ENCODE measurements around the gene SLC22A23. TPM values are rescaled to one million over a fixed set of nuclear protein-coding genes. Genes with fewer than 3 reads are reported as not detected.

Gene SLC22A23
- total RNA-seq, 2 donors from 2014 or later = 53.1 to 129 TPM

DNA sequence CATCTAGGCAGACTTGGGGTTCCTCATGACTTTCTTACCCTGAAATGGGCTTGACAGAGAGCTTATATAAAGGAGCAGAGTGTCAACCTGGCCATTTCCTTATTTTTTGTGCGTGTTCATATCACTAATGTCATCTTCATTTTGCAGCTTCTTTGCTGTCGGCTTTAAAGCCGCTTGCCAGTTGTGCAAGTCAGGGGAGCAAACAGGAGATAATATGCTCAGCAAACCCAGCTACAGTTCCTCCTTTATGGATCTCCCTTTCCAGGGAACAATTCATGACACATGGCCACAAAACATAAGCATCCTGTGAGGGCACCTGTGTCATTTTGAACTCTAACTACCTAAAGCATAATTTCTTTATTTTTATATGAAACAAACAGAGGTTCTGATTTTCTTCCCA lies 222.9 kb downstream of the SLC22A23 start:
- Histone ChIP-seq H3K4me1 (replicated peaks) (no peaks in the 10 kb centered on the region), H3K27ac (no peak overlapping the region), H3K4me3 (no peak overlapping the region), H3K27me3 (replicated peaks; ENCODE audit: insufficient read depth) (peaks cover 18% of the 10 kb centered on the region), H3K9me3 (no peaks in the 10 kb centered on the region), H3K36me3 (no peaks in the 10 kb centered on the region)
- intact Hi-C loops (cut with DNase I) = no loop called here
- TF ChIP-seq, protein P1, sequence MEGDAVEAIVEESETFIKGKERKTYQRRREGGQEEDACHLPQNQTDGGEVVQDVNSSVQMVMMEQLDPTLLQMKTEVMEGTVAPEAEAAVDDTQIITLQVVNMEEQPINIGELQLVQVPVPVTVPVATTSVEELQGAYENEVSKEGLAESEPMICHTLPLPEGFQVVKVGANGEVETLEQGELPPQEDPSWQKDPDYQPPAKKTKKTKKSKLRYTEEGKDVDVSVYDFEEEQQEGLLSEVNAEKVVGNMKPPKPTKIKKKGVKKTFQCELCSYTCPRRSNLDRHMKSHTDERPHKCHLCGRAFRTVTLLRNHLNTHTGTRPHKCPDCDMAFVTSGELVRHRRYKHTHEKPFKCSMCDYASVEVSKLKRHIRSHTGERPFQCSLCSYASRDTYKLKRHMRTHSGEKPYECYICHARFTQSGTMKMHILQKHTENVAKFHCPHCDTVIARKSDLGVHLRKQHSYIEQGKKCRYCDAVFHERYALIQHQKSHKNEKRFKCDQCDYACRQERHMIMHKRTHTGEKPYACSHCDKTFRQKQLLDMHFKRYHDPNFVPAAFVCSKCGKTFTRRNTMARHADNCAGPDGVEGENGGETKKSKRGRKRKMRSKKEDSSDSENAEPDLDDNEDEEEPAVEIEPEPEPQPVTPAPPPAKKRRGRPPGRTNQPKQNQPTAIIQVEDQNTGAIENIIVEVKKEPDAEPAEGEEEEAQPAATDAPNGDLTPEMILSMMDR (IDR thresholded peaks at IDR 0.05) = no peak
- WGBS = 73% methylated on average over 3 of the region's 3 CpGs
- no peak for DNase-seq (ENCODE audit: low spot score)

DNA sequence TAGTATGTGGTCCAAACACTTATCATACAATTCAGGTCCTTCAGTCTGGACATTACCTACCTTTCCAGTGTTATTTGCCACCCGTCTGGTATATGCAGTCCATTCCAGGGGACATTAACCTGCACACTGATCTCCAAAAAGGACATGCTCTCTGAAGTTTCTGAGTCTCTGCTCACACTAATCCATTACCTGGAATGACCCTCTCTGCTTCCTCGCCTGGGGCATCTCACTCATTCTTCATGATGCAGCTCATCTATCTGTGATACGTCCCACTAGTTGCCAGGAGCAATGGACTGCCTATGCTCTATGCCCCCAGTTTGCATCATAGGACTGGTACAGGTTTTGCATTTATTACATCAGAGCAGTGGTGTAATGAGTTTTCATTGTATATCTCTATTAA lies 223.5 kb downstream of the SLC22A23 start:
- Histone ChIP-seq H3K4me1 (replicated peaks) (no peaks in the 10 kb centered on the region), H3K4me3 (no peak overlapping the region), H3K27me3 (replicated peaks; ENCODE audit: insufficient read depth) (peaks cover 19% of the 10 kb centered on the region), H3K36me3 (no peaks in the 10 kb centered on the region), H3K27ac (no peak overlapping the region), H3K9me3 (no peaks in the 10 kb centered on the region)
- WGBS = 93% methylated on average over 3 of the region's 3 CpGs
- intact Hi-C loops (cut with DNase I) = no loop called here
- TF ChIP-seq POLR2AphosphoS5 (IDR thresholded peaks at IDR 0.05) = no peak
- no peak for TF ChIP-seq POLR2A (IDR thresholded peaks at IDR 0.05)
- TF ChIP-seq, protein P1 (IDR thresholded peaks at IDR 0.05) = no peak
- DNase-seq (ENCODE audit: low spot score) = no peak

DNA sequence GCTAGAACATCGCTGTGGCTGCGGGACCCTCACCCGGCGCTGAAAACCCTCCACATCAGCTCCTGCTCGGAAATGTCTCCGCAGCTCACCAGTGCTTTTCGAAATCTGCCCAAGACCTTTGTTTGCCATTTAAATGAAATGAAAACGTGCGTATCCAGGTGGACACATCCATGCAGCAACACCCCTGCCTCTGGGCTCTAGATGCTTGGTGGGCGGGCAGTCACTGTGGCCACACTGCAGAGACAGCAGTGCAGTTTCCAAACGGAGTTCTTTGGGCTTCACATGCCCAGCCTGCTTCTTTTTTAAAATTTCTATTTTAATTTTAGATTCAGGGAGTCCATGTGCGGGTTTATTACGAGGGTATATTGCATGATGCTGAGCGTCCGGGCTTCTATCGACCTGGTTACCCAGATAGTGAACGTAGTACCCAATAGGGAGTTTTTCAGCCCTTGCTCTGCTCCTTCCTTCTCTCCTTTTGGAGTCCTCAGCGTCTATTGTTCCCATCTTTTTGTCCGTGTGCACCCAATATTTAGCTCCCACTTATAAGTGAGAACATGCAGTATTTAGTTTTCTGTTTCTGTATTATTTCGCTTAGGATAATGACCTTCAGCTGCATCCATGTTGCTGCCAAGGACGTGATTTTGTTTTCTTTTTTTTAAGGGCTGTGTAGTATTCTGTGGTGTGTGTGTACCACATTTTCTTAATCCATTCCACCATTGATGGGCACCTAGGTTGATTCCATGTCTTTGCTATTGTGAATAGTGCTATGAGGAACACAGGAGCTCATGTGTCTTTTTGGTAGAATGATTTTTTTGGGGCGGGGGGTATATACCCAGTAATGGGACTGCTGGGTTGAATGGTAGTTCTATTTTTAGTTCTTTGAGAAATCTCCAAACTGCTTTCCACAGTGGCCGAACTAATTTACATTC lies 224.6 kb downstream of the SLC22A23 start:
- WGBS = 30% methylated on average over 23 of the region's 23 CpGs
- intact Hi-C loops (cut with DNase I) = no loop called here
- Histone ChIP-seq H3K9me3 (no peaks in the 10 kb centered on the region), H3K27me3 (replicated peaks; ENCODE audit: insufficient read depth) (peaks cover 29% of the 10 kb centered on the region), H3K4me1 (replicated peaks) (no peaks in the 10 kb centered on the region), H3K4me3 (peak overlapping the region; percentile 41), H3K36me3 (no peaks in the 10 kb centered on the region), H3K27ac (peak overlapping the region; percentile 53 to 66)
- TF ChIP-seq POLR2A (IDR thresholded peaks at IDR 0.05) = no peak
- no peak for TF ChIP-seq POLR2AphosphoS5 (IDR thresholded peaks at IDR 0.05)
- TF ChIP-seq, protein P1 (IDR thresholded peaks at IDR 0.05) = no peak
- DNase-seq (ENCODE audit: low spot score) = no peak

DNA sequence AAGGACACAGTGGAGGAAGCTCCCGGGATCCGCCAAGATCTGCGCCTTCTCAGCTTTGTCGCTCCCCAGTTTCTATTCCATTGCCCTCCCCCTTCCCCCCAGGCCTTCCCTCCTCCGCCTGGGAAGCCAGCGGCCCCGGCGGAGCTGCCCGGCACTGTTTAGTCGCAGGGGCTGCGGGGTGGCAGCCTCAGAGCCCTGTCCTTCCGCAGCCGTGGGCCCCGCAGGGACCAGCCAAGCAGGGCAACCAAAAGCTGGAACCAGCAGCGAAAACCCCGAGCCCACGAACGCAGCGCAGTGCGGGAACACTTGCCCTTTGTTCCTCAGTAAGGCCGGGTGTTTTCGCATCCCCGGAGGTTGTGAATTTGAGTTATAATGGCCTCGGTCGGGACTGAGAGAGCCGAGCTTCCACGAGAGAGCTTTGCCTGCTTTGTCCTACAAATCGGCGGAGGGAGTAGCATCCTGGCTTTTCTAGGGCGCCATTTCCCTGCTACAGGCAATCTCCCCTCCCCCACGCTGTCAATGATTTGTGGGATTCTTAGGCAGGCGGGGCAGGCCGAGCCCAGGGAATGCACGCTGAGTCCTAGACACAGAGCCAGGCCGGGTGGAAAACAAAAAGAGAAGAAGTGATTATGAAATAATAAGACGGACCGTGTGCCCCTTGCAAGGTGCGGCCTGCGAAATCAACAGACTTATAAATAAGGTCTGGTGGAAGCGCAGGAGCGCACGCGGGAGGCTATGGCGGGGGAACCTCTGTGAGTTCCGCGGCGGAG lies 225.4 kb downstream of the SLC22A23 start:
- under 1% methylated on average over 47 of the region's 47 CpGs for WGBS
- H3K27ac ChIP-seq = peak overlapping the region; percentile 53 to 66
- intact Hi-C loops (cut with DNase I) = no loop called here

More for the DNA sequence above, 225.4 kb downstream of the SLC22A23 start:
- peak overlapping the region; percentile 41 for H3K4me3 ChIP-seq
- peaks cover 32% of the 10 kb centered on the region for H3K27me3 ChIP-seq (replicated peaks; ENCODE audit: insufficient read depth)
- peaks cover 7% of the 10 kb centered on the region for H3K4me1 ChIP-seq (replicated peaks)
- no peaks in the 10 kb centered on the region for H3K9me3 ChIP-seq
- H3K36me3 ChIP-seq = no peaks in the 10 kb centered on the region
- DNase-seq (ENCODE audit: low spot score) = peak; percentile 73
- TF ChIP-seq, protein P1 (IDR thresholded peaks at IDR 0.05) = no peak
- TF ChIP-seq POLR2AphosphoS5 (IDR thresholded peaks at IDR 0.05) = peak; percentile 73
